Liver (tissue), 2 donors: ENCODE measurements around the gene ITIH4.

Experiments used
- GABPA ChIP-seq, 2 donors: IDR thresholded peaks in 1 of 2; conservative IDR thresholded peaks in 1 of 2; 2 replicates each; pipeline ENCODE4 v1.6.1; 2016; ENCODE audit warnings: antibody characterized with exemption in 2 of 2, mild to moderate bottlenecking in 1 of 2, moderate library complexity in 1 of 2
- NR2F2 ChIP-seq: IDR thresholded peaks from 2 replicates; pipeline ENCODE4 v1.6.1; 2016; ENCODE audit warnings: antibody characterized with exemption
- TF ChIP-seq, protein P1 (sequence below): IDR thresholded peaks from 2 replicates; pipeline ENCODE4 v1.6.1; 2016; ENCODE audit warnings: antibody characterized with exemption
- donor health status: healthy.

DNA sequence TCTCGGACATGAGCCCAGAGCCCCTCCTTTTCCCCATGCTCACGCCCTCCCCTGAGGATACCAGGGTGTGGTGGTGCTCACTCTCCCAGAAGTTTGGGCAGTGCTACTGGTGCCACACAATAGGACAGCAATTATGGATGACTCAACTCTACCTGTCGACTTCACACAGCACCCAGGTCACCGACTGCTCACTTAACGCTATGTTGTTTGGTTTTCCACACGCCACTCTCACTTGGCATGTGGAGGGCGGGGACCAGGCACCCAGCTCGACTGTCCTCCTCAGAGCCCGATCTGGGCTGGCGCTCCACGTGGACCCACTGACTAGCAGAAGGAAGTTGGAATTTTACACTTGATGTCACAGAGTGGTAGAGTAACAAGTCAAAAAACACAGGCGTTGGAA lies 36.0 kb upstream of the ITIH4 start:
- TF ChIP-seq GABPA (IDR thresholded peaks at IDR 0.05 in 1 of 2, conservative IDR thresholded peaks at IDR 0.05 in 1 of 2): no peak
- TF ChIP-seq NR2F2: no peak
- TF ChIP-seq, protein P1, sequence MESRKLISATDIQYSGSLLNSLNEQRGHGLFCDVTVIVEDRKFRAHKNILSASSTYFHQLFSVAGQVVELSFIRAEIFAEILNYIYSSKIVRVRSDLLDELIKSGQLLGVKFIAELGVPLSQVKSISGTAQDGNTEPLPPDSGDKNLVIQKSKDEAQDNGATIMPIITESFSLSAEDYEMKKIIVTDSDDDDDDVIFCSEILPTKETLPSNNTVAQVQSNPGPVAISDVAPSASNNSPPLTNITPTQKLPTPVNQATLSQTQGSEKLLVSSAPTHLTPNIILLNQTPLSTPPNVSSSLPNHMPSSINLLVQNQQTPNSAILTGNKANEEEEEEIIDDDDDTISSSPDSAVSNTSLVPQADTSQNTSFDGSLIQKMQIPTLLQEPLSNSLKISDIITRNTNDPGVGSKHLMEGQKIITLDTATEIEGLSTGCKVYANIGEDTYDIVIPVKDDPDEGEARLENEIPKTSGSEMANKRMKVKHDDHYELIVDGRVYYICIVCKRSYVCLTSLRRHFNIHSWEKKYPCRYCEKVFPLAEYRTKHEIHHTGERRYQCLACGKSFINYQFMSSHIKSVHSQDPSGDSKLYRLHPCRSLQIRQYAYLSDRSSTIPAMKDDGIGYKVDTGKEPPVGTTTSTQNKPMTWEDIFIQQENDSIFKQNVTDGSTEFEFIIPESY: no peak
